ENCODE measurements around the gene LMCD1. TPM values are rescaled to one million over a fixed set of nuclear protein-coding genes. Genes with fewer than 3 reads are reported as not detected.

LMCD1 gene
- total RNA-seq, 1 experiment from 2014 or later: 23.9 TPM

- CTCF ChIA-PET: no interaction called here
- no TSS peak for BruUV-seq (replicated peaks)
Observed at GRCh38 chr3:8595695-8596115, 94.1 kb downstream of the LMCD1 start.

GRCh38 chr3:8596321-8597218 lies 94.9 kb downstream of the LMCD1 start:
- no peaks in the 10 kb centered on the region for H3K27me3 Mint-ChIP-seq (ENCODE audit: insufficient read depth, unreplicated experiment)
- TF ChIP-seq CTCF (IDR thresholded peaks at IDR 0.05; ENCODE audit: insufficient read depth in 1 of 2, low read depth in 1 of 2, low read length in 1 of 2, severe bottlenecking in 1 of 2, unreplicated experiment in 1 of 2): no peak
- Histone ChIP-seq H3K27me3 (replicated peaks; ENCODE audit: control insufficient read depth, insufficient read depth, low read length) (no peaks in the 10 kb centered on the region), H3K9me3 (no peaks in the 10 kb centered on the region), H3K36me3 (ENCODE audit: control insufficient read depth, insufficient read depth, low read length) (no peaks in the 10 kb centered on the region), H3K4me3 (ENCODE audit: low read depth, low read length) (no peak overlapping the region), H3K4me1 (no peaks in the 10 kb centered on the region)
- no peaks in the 10 kb centered on the region for H3K9me3 Mint-ChIP-seq (ENCODE audit: unreplicated experiment)
- BruUV-seq (replicated peaks): no TSS peak
- H3K27ac Mint-ChIP-seq (ENCODE audit: unreplicated experiment): no peak overlapping the region
- intact Hi-C loops (cut with micrococcal nuclease; ENCODE audit: unreplicated experiment): no loop called here
- POLR2A ChIA-PET: no interaction called here
- CTCF ChIA-PET: no interaction called here
- H3K36me3 Mint-ChIP-seq (ENCODE audit: insufficient read depth, unreplicated experiment): no peaks in the 10 kb centered on the region
- H3K4me3 Mint-ChIP-seq (ENCODE audit: unreplicated experiment): no peak overlapping the region
- H3K4me1 Mint-ChIP-seq (ENCODE audit: low read depth, unreplicated experiment): no peaks in the 10 kb centered on the region
- no peak for DNase-seq

More at GRCh38 chr3:8595695-8596115, 94.1 kb downstream of the LMCD1 start:
- Mint-ChIP-seq H3K27me3 (ENCODE audit: insufficient read depth, unreplicated experiment) (no peaks in the 10 kb centered on the region), H3K9me3 (ENCODE audit: unreplicated experiment) (no peaks in the 10 kb centered on the region), H3K27ac (ENCODE audit: unreplicated experiment) (no peak overlapping the region), H3K4me1 (ENCODE audit: low read depth, unreplicated experiment) (no peaks in the 10 kb centered on the region), H3K36me3 (ENCODE audit: insufficient read depth, unreplicated experiment) (no peaks in the 10 kb centered on the region), H3K4me3 (ENCODE audit: unreplicated experiment) (no peak overlapping the region)
- intact Hi-C loops (cut with micrococcal nuclease; ENCODE audit: unreplicated experiment): no loop called here
- DNase-seq: no peak
- H3K4me3 ChIP-seq (ENCODE audit: low read depth, low read length): no peak overlapping the region
- TF ChIP-seq CTCF (IDR thresholded peaks at IDR 0.05; ENCODE audit: insufficient read depth in 1 of 2, low read depth in 1 of 2, low read length in 1 of 2, severe bottlenecking in 1 of 2, unreplicated experiment in 1 of 2): no peak
- no peaks in the 10 kb centered on the region for H3K27me3 ChIP-seq (replicated peaks; ENCODE audit: control insufficient read depth, insufficient read depth, low read length)
- no peaks in the 10 kb centered on the region for H3K9me3 ChIP-seq
- no peaks in the 10 kb centered on the region for H3K4me1 ChIP-seq
- POLR2A ChIA-PET: no interaction called here
- no peaks in the 10 kb centered on the region for H3K36me3 ChIP-seq (ENCODE audit: control insufficient read depth, insufficient read depth, low read length)

GRCh38 chr3:8597219-8597853 lies 95.7 kb downstream of the LMCD1 start:
- no peaks in the 10 kb centered on the region for H3K36me3 ChIP-seq (ENCODE audit: control insufficient read depth, insufficient read depth, low read length)
- CTCF ChIA-PET: no interaction called here
- POLR2A ChIA-PET: no interaction called here
- H3K4me1 Mint-ChIP-seq (ENCODE audit: low read depth, unreplicated experiment): no peaks in the 10 kb centered on the region
- H3K4me1 ChIP-seq: no peaks in the 10 kb centered on the region
- no peaks in the 10 kb centered on the region for H3K27me3 ChIP-seq (replicated peaks; ENCODE audit: control insufficient read depth, insufficient read depth, low read length)
- DNase-seq: no peak
- no peak overlapping the region for H3K4me3 Mint-ChIP-seq (ENCODE audit: unreplicated experiment)
- H3K9me3 ChIP-seq: no peaks in the 10 kb centered on the region
- no peaks in the 10 kb centered on the region for H3K9me3 Mint-ChIP-seq (ENCODE audit: unreplicated experiment)
- H3K4me3 ChIP-seq (ENCODE audit: low read depth, low read length): no peak overlapping the region
- no peak overlapping the region for H3K27ac Mint-ChIP-seq (ENCODE audit: unreplicated experiment)
- intact Hi-C loops (cut with micrococcal nuclease; ENCODE audit: unreplicated experiment): no loop called here
- no peaks in the 10 kb centered on the region for H3K36me3 Mint-ChIP-seq (ENCODE audit: insufficient read depth, unreplicated experiment)
- no peaks in the 10 kb centered on the region for H3K27me3 Mint-ChIP-seq (ENCODE audit: insufficient read depth, unreplicated experiment)
- TF ChIP-seq CTCF (IDR thresholded peaks at IDR 0.05; ENCODE audit: insufficient read depth in 1 of 2, low read depth in 1 of 2, low read length in 1 of 2, severe bottlenecking in 1 of 2, unreplicated experiment in 1 of 2): no peak
- BruUV-seq (replicated peaks): no TSS peak
